HEK293 (cell line): ENCODE measurements around the gene MARK3.

Experiments
- CTCF ChIA-PET: fragments of 350-600 bp; formaldehyde crosslinking; extraction: SDS; loops from one replicate; lab custom pipeline; 2021; ENCODE audit warnings: antibody characterized with exemption; lab: Yijun Ruan, JAX
- POLR2A ChIA-PET: fragments of 300-600 bp; formaldehyde crosslinking; extraction: SDS; loops from one replicate; lab custom pipeline; 2020; ENCODE audit warnings: antibody characterized with exemption, inconsistent platforms; lab: Yijun Ruan, JAX
- H3K27ac ChIP-seq: fragments of 200-500 bp; sonication (Bioruptor generic); 2 replicates; pipeline ENCODE4 v1.5.1; 2014; ENCODE audit warnings: low read depth, low read length, control low read depth, inconsistent platforms; ENCODE audit errors: extremely low read depth
- H3K36me3 ChIP-seq, 2 experiments: fragments of 200-500 bp in 1 of 2; sonication (Bioruptor generic) in 1 of 2; 1 replicate in 1 of 2; 2 replicates in 1 of 2; pipeline ENCODE4 v1.5.1; 2014 to 2017; ENCODE audit warnings: inconsistent platforms in 2 of 2, low read length in 2 of 2; ENCODE audit not compliant: control insufficient read depth in 2 of 2, insufficient read depth in 1 of 2
- H3K4me1 ChIP-seq: fragments of 200-500 bp; sonication (Bioruptor generic); 2 replicates; pipeline ENCODE4 v1.5.1; 2014; ENCODE audit warnings: mild to moderate bottlenecking, low read length, inconsistent platforms; ENCODE audit not compliant: control insufficient read depth, insufficient read depth
- H3K4me3 ChIP-seq: 2 replicates; pipeline ENCODE4 v1.5.1; 2011; ENCODE audit warnings: low read depth, mild to moderate bottlenecking, control low read depth, low read length, moderate library complexity
- H3K9me3 ChIP-seq: fragments of 200-500 bp; sonication (Bioruptor generic); 2 replicates; pipeline ENCODE4 v1.5.1; 2014; ENCODE audit warnings: low read depth, low read length, inconsistent platforms; ENCODE audit not compliant: control insufficient read depth, insufficient read depth
- GLIS1 ChIP-seq: fragments of 450-650 bp; formaldehyde crosslinking; IDR thresholded peaks from 2 replicates; pipeline ENCODE4 v1.5.1; 2016; ENCODE audit warnings: missing biosample characterization, missing genetic modification characterization
- GLIS2 ChIP-seq: fragments of 450-650 bp; formaldehyde crosslinking; IDR thresholded peaks from 2 replicates; pipeline ENCODE4 v1.5.1; 2016; ENCODE audit warnings: missing biosample characterization, missing genetic modification characterization
- KLF1 ChIP-seq: fragments of 450-650 bp; formaldehyde crosslinking; IDR thresholded peaks from 2 replicates; pipeline ENCODE4 v1.5.1; 2016; ENCODE audit warnings: missing biosample characterization, missing genetic modification characterization
- ZBTB7A ChIP-seq: fragments of 450-650 bp; formaldehyde crosslinking; IDR thresholded peaks from 2 replicates; pipeline ENCODE4 v1.5.1; 2016; ENCODE audit warnings: low read depth, missing biosample characterization, missing genetic modification characterization
- ZFHX2 ChIP-seq: fragments of 450-650 bp; formaldehyde crosslinking; conservative IDR thresholded peaks from 2 replicates; pipeline ENCODE4 v1.5.1; 2016; ENCODE audit warnings: missing biosample characterization, missing genetic modification characterization
- ZNF248 ChIP-seq: fragments of 450-650 bp; formaldehyde crosslinking; IDR thresholded peaks from 2 replicates; pipeline ENCODE4 v1.5.1; 2017; ENCODE audit warnings: missing biosample characterization, missing genetic modification characterization
- ZNF292 ChIP-seq: fragments of 450-650 bp; formaldehyde crosslinking; IDR thresholded peaks from 2 replicates; pipeline ENCODE4 v1.5.1; 2016; ENCODE audit warnings: low read depth, missing biosample characterization, missing genetic modification characterization, borderline replicate concordance
- ZNF302 ChIP-seq: fragments of 450-650 bp; formaldehyde crosslinking; IDR thresholded peaks from 2 replicates; pipeline ENCODE4 v1.5.1; 2016; ENCODE audit warnings: missing biosample characterization, missing genetic modification characterization, low read depth
- ZNF354C ChIP-seq: fragments of 450-650 bp; formaldehyde crosslinking; IDR thresholded peaks from 2 replicates; pipeline ENCODE4 v1.5.1; 2016; ENCODE audit warnings: missing biosample characterization, missing genetic modification characterization, low read depth, borderline replicate concordance
- ZNF548 ChIP-seq: fragments of 450-650 bp; formaldehyde crosslinking; IDR thresholded peaks from 2 replicates; pipeline ENCODE4 v1.5.1; 2016; ENCODE audit warnings: missing biosample characterization, missing genetic modification characterization
- ZNF610 ChIP-seq: fragments of 450-650 bp; formaldehyde crosslinking; IDR thresholded peaks from 2 replicates; pipeline ENCODE4 v1.5.1; 2016; ENCODE audit warnings: missing biosample characterization, missing genetic modification characterization, borderline replicate concordance
- ZNF626 ChIP-seq: fragments of 450-650 bp; sonication (Bioruptor Pico); formaldehyde crosslinking; IDR thresholded peaks from 2 replicates; pipeline ENCODE4 v1.5.1; 2018; ENCODE audit warnings: missing biosample characterization, missing genetic modification characterization, inconsistent platforms
- ZNF654 ChIP-seq: fragments of 450-650 bp; formaldehyde crosslinking; IDR thresholded peaks from 2 replicates; pipeline ENCODE4 v1.5.1; 2016; ENCODE audit warnings: low read depth, missing biosample characterization, missing genetic modification characterization
- ZNF664 ChIP-seq: fragments of 450-650 bp; formaldehyde crosslinking; IDR thresholded peaks from 2 replicates; pipeline ENCODE4 v1.5.1; 2016; ENCODE audit warnings: missing biosample characterization, missing genetic modification characterization
- ZNF670 ChIP-seq: fragments of 450-650 bp; formaldehyde crosslinking; IDR thresholded peaks from 2 replicates; pipeline ENCODE4 v1.5.1; 2016; ENCODE audit warnings: missing biosample characterization, missing genetic modification characterization, low read depth
- ZNF707 ChIP-seq: fragments of 450-650 bp; formaldehyde crosslinking; IDR thresholded peaks from 2 replicates; pipeline ENCODE4 v1.5.1; 2016; ENCODE audit warnings: missing biosample characterization, missing genetic modification characterization
- ZNF76 ChIP-seq: fragments of 450-650 bp; formaldehyde crosslinking; IDR thresholded peaks from 2 replicates; pipeline ENCODE4; 2016; ENCODE audit warnings: low read depth, missing biosample characterization, missing genetic modification characterization, borderline replicate concordance
- TF ChIP-seq, protein P1 (sequence below): fragments of 450-650 bp; IDR thresholded peaks from 2 replicates; pipeline ENCODE4 v1.5.1; 2018; ENCODE audit warnings: missing biosample characterization, missing genetic modification characterization
- TF ChIP-seq, protein P2 (sequence below): fragments of 450-650 bp; formaldehyde crosslinking; IDR thresholded peaks from 2 replicates; pipeline ENCODE4 v1.5.1; 2017; ENCODE audit warnings: missing biosample characterization, missing genetic modification characterization
- TF ChIP-seq, protein P3 (sequence below): fragments of 450-650 bp; formaldehyde crosslinking; IDR thresholded peaks from 2 replicates; pipeline ENCODE4 v1.5.1; 2016; ENCODE audit warnings: missing biosample characterization, missing genetic modification characterization

MARK3 gene

DNA sequence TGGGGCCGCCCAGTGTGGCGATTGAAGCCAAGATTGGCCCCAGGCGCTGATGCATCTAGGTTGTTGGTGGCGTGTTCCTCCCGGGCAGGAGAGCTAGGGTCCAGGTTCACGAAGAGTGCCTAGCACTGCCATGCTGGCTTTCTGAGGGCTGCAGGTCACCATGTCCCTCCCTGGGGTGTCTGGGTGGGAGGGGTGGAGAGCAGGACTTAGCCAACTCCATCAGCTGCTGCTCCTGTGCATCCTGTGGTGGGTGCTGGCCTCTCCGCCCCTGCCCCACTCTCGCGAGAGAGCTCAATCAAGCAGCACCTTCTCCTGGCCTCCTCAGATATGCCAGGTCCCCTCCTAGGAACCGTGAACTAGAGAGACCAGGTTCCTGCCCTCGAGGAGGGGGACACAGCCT, 145.6 kb downstream of the MARK3 start:
- Histone ChIP-seq H3K9me3 (no peaks in the 10 kb centered on the region), H3K4me1 (peaks cover 13% of the 10 kb centered on the region), H3K4me3 (no peak overlapping the region), H3K36me3 (peaks cover 0 to 19% of the 10 kb centered on the region in 2 experiments; a peak in 1 of 3 replicates), H3K27ac (no peak overlapping the region)
- CTCF ChIA-PET: interaction anchor here (0.7 to 1.4 kb wide), 2 partner anchors 12 to 15 kb away, joined by 3 to 5 read pairs; no protein-coding TSS in a partner anchor
- TF ChIP-seq ZNF654: no peak
- TF ChIP-seq ZNF248 (tag by site-specific recombination): no peak
- TF ChIP-seq ZNF670 (tag by site-specific recombination): no peak
- TF ChIP-seq ZNF354C (tag by site-specific recombination): no peak
- no peak for TF ChIP-seq ZNF292 (tag by site-specific recombination)
- TF ChIP-seq, protein P1, sequence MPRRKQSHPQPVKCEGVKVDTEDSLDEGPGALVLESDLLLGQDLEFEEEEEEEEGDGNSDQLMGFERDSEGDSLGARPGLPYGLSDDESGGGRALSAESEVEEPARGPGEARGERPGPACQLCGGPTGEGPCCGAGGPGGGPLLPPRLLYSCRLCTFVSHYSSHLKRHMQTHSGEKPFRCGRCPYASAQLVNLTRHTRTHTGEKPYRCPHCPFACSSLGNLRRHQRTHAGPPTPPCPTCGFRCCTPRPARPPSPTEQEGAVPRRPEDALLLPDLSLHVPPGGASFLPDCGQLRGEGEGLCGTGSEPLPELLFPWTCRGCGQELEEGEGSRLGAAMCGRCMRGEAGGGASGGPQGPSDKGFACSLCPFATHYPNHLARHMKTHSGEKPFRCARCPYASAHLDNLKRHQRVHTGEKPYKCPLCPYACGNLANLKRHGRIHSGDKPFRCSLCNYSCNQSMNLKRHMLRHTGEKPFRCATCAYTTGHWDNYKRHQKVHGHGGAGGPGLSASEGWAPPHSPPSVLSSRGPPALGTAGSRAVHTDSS (tag by site-specific recombination): no peak
- TF ChIP-seq ZNF76 (tag by site-specific recombination): no peak
- TF ChIP-seq ZBTB7A: no peak
- TF ChIP-seq ZNF626 (tag by site-specific recombination): no peak
- TF ChIP-seq ZNF707 (tag by site-specific recombination): no peak
- TF ChIP-seq, protein P2, sequence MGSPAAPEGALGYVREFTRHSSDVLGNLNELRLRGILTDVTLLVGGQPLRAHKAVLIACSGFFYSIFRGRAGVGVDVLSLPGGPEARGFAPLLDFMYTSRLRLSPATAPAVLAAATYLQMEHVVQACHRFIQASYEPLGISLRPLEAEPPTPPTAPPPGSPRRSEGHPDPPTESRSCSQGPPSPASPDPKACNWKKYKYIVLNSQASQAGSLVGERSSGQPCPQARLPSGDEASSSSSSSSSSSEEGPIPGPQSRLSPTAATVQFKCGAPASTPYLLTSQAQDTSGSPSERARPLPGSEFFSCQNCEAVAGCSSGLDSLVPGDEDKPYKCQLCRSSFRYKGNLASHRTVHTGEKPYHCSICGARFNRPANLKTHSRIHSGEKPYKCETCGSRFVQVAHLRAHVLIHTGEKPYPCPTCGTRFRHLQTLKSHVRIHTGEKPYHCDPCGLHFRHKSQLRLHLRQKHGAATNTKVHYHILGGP (tag by site-specific recombination): no peak
- no peak for TF ChIP-seq ZNF548 (tag by site-specific recombination)
- TF ChIP-seq, protein P3, sequence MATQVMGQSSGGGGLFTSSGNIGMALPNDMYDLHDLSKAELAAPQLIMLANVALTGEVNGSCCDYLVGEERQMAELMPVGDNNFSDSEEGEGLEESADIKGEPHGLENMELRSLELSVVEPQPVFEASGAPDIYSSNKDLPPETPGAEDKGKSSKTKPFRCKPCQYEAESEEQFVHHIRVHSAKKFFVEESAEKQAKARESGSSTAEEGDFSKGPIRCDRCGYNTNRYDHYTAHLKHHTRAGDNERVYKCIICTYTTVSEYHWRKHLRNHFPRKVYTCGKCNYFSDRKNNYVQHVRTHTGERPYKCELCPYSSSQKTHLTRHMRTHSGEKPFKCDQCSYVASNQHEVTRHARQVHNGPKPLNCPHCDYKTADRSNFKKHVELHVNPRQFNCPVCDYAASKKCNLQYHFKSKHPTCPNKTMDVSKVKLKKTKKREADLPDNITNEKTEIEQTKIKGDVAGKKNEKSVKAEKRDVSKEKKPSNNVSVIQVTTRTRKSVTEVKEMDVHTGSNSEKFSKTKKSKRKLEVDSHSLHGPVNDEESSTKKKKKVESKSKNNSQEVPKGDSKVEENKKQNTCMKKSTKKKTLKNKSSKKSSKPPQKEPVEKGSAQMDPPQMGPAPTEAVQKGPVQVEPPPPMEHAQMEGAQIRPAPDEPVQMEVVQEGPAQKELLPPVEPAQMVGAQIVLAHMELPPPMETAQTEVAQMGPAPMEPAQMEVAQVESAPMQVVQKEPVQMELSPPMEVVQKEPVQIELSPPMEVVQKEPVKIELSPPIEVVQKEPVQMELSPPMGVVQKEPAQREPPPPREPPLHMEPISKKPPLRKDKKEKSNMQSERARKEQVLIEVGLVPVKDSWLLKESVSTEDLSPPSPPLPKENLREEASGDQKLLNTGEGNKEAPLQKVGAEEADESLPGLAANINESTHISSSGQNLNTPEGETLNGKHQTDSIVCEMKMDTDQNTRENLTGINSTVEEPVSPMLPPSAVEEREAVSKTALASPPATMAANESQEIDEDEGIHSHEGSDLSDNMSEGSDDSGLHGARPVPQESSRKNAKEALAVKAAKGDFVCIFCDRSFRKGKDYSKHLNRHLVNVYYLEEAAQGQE: no peak
- TF ChIP-seq ZNF302 (tag by site-specific recombination): no peak
- no peak for TF ChIP-seq GLIS1
- TF ChIP-seq ZNF664 (tag by site-specific recombination): no peak
- POLR2A ChIA-PET: interaction anchor here (0.8 to 1.1 kb wide), 2 partner anchors 9 to 10 kb away, joined by 3 to 8 read pairs; partner anchors contain the start of gene CKB

DNA sequence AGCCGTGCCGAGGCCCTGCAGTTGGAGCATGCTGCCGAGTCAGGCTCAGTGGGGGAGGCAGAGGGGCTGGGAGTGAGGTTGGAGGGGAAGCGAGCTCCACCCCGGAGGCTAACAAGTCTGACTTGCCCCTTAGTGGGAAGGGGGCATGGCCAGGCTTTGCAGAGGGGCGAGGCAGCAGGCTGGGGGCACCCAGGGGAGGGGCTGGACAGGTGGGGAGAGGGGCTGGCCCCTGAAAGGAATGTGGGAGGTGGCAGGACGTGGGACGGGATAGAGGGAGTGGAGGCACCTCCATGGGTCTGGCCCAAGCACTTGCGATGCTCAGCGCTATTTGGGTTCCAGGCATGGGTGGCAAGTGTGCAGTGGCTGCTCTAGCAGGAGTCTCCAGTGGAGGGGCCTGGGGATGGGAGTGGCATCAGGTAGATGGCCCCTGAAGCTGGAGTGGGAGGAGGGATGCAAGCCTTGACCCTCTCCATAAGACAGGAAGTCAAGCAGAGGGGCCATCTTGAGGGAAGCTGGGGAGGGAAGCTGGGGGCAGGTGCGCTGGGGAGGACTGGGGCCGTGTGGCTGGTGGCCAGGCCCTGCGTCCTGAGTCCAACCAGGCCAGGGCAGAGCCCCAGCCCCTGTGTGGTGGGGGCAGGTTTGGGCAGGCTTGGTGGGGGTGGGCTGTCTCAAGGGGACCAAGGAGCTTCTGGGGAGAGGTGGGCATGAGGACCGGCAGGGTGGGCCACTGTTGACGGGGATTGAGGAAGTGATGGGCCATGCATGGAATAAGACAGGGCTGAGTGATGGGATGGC, 146.4 kb downstream of the MARK3 start:
- TF ChIP-seq ZNF610 (tag by site-specific recombination): no peak
- peak; percentile 35; the same call in 1 of the 2 replicates for TF ChIP-seq GLIS2 (tag by site-specific recombination)
- peak; percentile 67 for TF ChIP-seq KLF1 (tag by site-specific recombination)
- 0 out of 2 replicates have a peak, but pooled peaks have one; percentile 7 for TF ChIP-seq ZFHX2 (tag by site-specific recombination)
- POLR2A ChIA-PET: interaction anchor here (0.7 to 1.1 kb wide), 2 partner anchors 10 to 200 kb away, joined by 3 to 8 read pairs; partner anchors contain the start of gene CKB

More for the DNA sequence above, 146.4 kb downstream of the MARK3 start:
- H3K36me3 ChIP-seq: peaks cover 0 to 19% of the 10 kb centered on the region in 2 experiments; a peak in 1 of 3 replicates
- no peaks in the 10 kb centered on the region for H3K9me3 ChIP-seq
- peaks cover 13% of the 10 kb centered on the region for H3K4me1 ChIP-seq
- no peak overlapping the region for H3K27ac ChIP-seq
- CTCF ChIA-PET: interaction anchor here (0.7 to 1.4 kb wide), 2 partner anchors 13 to 14 kb away, joined by 3 to 5 read pairs; no protein-coding TSS in a partner anchor
- no peak overlapping the region for H3K4me3 ChIP-seq
